ENCODE measurements around the gene SMIM26. TPM values are rescaled to one million over a fixed set of nuclear protein-coding genes. Genes with fewer than 3 reads are reported as not detected.

Gene SMIM26
- total and polyA plus RNA-seq, 9 of the 15 experiments (the other 6 are each of a cell fraction or from before 2014, with no cell fraction given): 46.9 to 186 (median 86.5) TPM

DNA sequence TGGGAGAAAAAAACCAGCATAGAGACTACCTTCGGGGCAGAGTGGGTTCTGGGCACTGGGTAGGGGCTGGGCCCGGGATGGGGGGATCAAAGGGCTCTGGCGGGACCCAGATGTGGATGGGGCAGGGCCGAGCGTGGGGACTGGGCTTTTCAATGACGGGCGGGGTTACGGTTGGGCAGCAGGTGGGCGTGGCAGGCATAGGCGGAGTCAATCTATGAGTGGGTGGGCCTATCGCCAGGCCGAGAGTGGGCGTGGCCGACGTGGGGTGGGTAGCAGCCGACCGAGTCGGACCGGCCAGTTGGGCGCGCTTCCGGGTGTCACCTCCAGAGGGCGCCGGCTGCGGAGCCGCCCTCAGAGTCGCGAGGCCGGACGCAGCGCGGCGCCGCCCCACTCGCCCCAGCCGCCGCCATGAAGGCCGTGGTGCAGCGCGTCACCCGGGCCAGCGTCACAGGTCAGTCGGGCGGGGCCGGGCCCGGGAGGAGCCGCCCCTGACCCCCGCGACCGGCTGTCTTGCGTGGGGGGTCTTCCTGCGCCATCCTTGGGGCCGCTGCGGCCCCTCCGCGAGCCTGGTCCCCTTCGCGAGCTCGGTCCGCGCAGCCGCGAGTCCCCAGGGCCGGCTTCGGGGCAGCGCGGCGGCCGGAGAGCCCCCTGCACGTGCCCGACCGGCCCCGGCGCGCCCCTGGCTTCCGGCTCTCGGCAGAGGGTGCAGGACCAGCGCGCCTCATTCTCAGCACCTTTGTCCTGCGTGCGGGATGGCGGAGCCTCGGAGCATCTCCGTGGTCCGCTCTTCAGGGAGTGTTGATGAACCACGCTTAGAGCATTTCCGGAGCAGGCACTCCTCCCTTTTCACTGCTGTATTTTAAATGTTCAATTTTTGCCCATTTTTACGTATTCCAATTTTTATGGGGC is 20.7 kb downstream of the SMIM26 start, which contains the start of gene DTD1 (continued):
- TF ChIP-seq, protein P1, sequence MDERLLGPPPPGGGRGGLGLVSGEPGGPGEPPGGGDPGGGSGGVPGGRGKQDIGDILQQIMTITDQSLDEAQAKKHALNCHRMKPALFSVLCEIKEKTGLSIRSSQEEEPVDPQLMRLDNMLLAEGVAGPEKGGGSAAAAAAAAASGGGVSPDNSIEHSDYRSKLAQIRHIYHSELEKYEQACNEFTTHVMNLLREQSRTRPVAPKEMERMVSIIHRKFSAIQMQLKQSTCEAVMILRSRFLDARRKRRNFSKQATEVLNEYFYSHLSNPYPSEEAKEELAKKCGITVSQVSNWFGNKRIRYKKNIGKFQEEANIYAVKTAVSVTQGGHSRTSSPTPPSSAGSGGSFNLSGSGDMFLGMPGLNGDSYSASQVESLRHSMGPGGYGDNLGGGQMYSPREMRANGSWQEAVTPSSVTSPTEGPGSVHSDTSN (CRISPR knock-in tag; IDR thresholded peaks at IDR 0.05; ENCODE audit: low read depth): no peak
- TF ChIP-seq, protein P1 (tag; conservative IDR thresholded peaks at IDR 0.05; ENCODE audit: low read depth): no peak
- TF ChIP-seq TCF7 (IDR thresholded peaks at IDR 0.05; ENCODE audit: borderline replicate concordance) (no peak), TFAM (CRISPR knock-in tag; conservative IDR thresholded peaks at IDR 0.05) (no peak), ZFP1 (CRISPR knock-in tag; IDR thresholded peaks at IDR 0.05) (no peak), MYNN (IDR thresholded peaks at IDR 0.05) (no peak), MYNN (CRISPR knock-in tag; IDR thresholded peaks at IDR 0.05) (no peak), CCNT2 (IDR thresholded peaks at IDR 0.05; ENCODE audit: borderline replicate concordance, extremely low read depth, insufficient read length, low read depth, low read length) (peak; percentile 66), OTX1 (CRISPR knock-in tag; IDR thresholded peaks at IDR 0.05) (no peak), ZKSCAN1 (IDR thresholded peaks at IDR 0.05; ENCODE audit: low read depth, low read length) (no peak), POU5F1 (IDR thresholded peaks at IDR 0.05; ENCODE audit: borderline replicate concordance, low read depth, low read length, partially characterized antibody) (no peak), ARID2 (IDR thresholded peaks at IDR 0.05) (no peak), DDX20 (tag; IDR thresholded peaks at IDR 0.05; ENCODE audit: low read depth) (no peak), RAD21 (CRISPR knock-in tag; conservative IDR thresholded peaks at IDR 0.05 in 1 of 2, IDR thresholded peaks at IDR 0.05 in 1 of 2) (no peak; a peak in 1 of 4 replicates), PML (IDR thresholded peaks at IDR 0.05; ENCODE audit: low read length) (no peak), ZNF431 (CRISPR knock-in tag; IDR thresholded peaks at IDR 0.05) (no peak)
- TF ChIP-seq, protein P2, sequence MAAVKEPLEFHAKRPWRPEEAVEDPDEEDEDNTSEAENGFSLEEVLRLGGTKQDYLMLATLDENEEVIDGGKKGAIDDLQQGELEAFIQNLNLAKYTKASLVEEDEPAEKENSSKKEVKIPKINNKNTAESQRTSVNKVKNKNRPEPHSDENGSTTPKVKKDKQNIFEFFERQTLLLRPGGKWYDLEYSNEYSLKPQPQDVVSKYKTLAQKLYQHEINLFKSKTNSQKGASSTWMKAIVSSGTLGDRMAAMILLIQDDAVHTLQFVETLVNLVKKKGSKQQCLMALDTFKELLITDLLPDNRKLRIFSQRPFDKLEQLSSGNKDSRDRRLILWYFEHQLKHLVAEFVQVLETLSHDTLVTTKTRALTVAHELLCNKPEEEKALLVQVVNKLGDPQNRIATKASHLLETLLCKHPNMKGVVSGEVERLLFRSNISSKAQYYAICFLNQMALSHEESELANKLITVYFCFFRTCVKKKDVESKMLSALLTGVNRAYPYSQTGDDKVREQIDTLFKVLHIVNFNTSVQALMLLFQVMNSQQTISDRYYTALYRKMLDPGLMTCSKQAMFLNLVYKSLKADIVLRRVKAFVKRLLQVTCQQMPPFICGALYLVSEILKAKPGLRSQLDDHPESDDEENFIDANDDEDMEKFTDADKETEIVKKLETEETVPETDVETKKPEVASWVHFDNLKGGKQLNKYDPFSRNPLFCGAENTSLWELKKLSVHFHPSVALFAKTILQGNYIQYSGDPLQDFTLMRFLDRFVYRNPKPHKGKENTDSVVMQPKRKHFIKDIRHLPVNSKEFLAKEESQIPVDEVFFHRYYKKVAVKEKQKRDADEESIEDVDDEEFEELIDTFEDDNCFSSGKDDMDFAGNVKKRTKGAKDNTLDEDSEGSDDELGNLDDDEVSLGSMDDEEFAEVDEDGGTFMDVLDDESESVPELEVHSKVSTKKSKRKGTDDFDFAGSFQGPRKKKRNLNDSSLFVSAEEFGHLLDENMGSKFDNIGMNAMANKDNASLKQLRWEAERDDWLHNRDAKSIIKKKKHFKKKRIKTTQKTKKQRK (IDR thresholded peaks at IDR 0.05; ENCODE audit: borderline replicate concordance, low read depth, low read length): no peak
- TF ChIP-seq, protein P3, sequence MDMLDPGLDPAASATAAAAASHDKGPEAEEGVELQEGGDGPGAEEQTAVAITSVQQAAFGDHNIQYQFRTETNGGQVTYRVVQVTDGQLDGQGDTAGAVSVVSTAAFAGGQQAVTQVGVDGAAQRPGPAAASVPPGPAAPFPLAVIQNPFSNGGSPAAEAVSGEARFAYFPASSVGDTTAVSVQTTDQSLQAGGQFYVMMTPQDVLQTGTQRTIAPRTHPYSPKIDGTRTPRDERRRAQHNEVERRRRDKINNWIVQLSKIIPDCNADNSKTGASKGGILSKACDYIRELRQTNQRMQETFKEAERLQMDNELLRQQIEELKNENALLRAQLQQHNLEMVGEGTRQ (CRISPR knock-in tag; IDR thresholded peaks at IDR 0.05): no peak
- TF ChIP-seq, protein P4, sequence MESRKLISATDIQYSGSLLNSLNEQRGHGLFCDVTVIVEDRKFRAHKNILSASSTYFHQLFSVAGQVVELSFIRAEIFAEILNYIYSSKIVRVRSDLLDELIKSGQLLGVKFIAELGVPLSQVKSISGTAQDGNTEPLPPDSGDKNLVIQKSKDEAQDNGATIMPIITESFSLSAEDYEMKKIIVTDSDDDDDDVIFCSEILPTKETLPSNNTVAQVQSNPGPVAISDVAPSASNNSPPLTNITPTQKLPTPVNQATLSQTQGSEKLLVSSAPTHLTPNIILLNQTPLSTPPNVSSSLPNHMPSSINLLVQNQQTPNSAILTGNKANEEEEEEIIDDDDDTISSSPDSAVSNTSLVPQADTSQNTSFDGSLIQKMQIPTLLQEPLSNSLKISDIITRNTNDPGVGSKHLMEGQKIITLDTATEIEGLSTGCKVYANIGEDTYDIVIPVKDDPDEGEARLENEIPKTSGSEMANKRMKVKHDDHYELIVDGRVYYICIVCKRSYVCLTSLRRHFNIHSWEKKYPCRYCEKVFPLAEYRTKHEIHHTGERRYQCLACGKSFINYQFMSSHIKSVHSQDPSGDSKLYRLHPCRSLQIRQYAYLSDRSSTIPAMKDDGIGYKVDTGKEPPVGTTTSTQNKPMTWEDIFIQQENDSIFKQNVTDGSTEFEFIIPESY (CRISPR knock-in tag; IDR thresholded peaks at IDR 0.05): no peak
